Activated T-cell treated with anti-CD3 and anti-CD28 coated beads, Interleukin-2, amount 50 U/mL, for 24 hours (primary cell): ENCODE results near the gene ABCC11.
"Not testable (repeated sequence)": the region's sequence is repeated elsewhere in the genome, so short reads cannot be mapped to it uniquely, and the experiment has no call there.

Experiments
- DNase-seq: peaks from one replicate; pipeline ENCODE4 v3.0.0-alpha.2; 2020
- H3K27ac Mint-ChIP-seq: 2 replicates; pipeline ENCODE4 v1.8.0; 2020; ENCODE audit warnings: mild to moderate bottlenecking, mixed read lengths
- H3K27me3 Mint-ChIP-seq: 2 replicates; pipeline ENCODE4 v1.8.0; 2020; ENCODE audit warnings: mixed read lengths
- H3K36me3 Mint-ChIP-seq: 2 replicates; pipeline ENCODE4 v1.8.0; 2020; ENCODE audit warnings: low read depth, mixed read lengths
- H3K4me1 Mint-ChIP-seq: 2 replicates; pipeline ENCODE4 v1.8.0; 2020; ENCODE audit warnings: low read depth, mixed read lengths
- H3K4me3 Mint-ChIP-seq: 2 replicates; pipeline ENCODE4 v1.8.0; 2020; ENCODE audit warnings: mild to moderate bottlenecking, moderate library complexity, mixed read lengths
- H3K9me3 Mint-ChIP-seq: 2 replicates; pipeline ENCODE4 v1.8.0; 2020; ENCODE audit warnings: mixed read lengths

The ABCC11 gene

GRCh38 chr16:48201515-48202201 is 45.7 kb downstream of the ABCC11 start:
- Mint-ChIP-seq H3K36me3 (no peaks in the 10 kb centered on the region), H3K4me3 (no peak overlapping the region), H3K27me3 (peaks cover 13% of the 10 kb centered on the region), H3K4me1 (peaks cover 1% of the 10 kb centered on the region), H3K27ac (no peak overlapping the region), H3K9me3 (no peaks in the 10 kb centered on the region)
- DNase-seq = no peak

GRCh38 chr16:48197294-48197693 is 50.0 kb downstream of the ABCC11 start:
- Mint-ChIP-seq H3K4me1 (no peaks in the 10 kb centered on the region), H3K27me3 (no peaks in the 10 kb centered on the region), H3K9me3 (no peaks in the 10 kb centered on the region), H3K27ac (no peak overlapping the region), H3K4me3 (no peak overlapping the region), H3K36me3 (no peaks in the 10 kb centered on the region)
- no peak for DNase-seq

- H3K36me3 Mint-ChIP-seq = no peaks in the 10 kb centered on the region
- no peak overlapping the region for H3K4me3 Mint-ChIP-seq
- no peaks in the 10 kb centered on the region for H3K4me1 Mint-ChIP-seq
- H3K27me3 Mint-ChIP-seq = no peaks in the 10 kb centered on the region
- DNase-seq = no peak
- H3K9me3 Mint-ChIP-seq = no peaks in the 10 kb centered on the region
- H3K27ac Mint-ChIP-seq = no peak overlapping the region
These were observed 52.3 kb downstream of the ABCC11 start for GRCh38 chr16:48194828-48195556.

GRCh38 chr16:48193846-48194245 is 53.5 kb downstream of the ABCC11 start:
- no peak overlapping the region for H3K4me3 Mint-ChIP-seq
- H3K4me1 Mint-ChIP-seq = no peaks in the 10 kb centered on the region
- no peaks in the 10 kb centered on the region for H3K27me3 Mint-ChIP-seq
- no peaks in the 10 kb centered on the region for H3K36me3 Mint-ChIP-seq
- no peak overlapping the region for H3K27ac Mint-ChIP-seq
- DNase-seq = no peak
- no peaks in the 10 kb centered on the region for H3K9me3 Mint-ChIP-seq

GRCh38 chr16:48188449-48189102 is 58.8 kb downstream of the ABCC11 start:
- Mint-ChIP-seq H3K4me1 (peaks cover 8% of the 10 kb centered on the region), H3K9me3 (no peaks in the 10 kb centered on the region), H3K27ac (no peak overlapping the region), H3K36me3 (no peaks in the 10 kb centered on the region), H3K27me3 (no peaks in the 10 kb centered on the region), H3K4me3 (no peak overlapping the region)
- no peak for DNase-seq

GRCh38 chr16:48187779-48188178 is 59.6 kb downstream of the ABCC11 start:
- Mint-ChIP-seq H3K27ac (no peak overlapping the region), H3K27me3 (no peaks in the 10 kb centered on the region)

GRCh38 chr16:48184681-48185080 is 62.7 kb downstream of the ABCC11 start:
- no peak overlapping the region for H3K27ac Mint-ChIP-seq

More at GRCh38 chr16:48187779-48188178, 59.6 kb downstream of the ABCC11 start:
- Mint-ChIP-seq H3K9me3 (no peaks in the 10 kb centered on the region), H3K4me1 (peaks cover 8% of the 10 kb centered on the region), H3K4me3 (no peak overlapping the region), H3K36me3 (no peaks in the 10 kb centered on the region)
- no peak for DNase-seq

GRCh38 chr16:48182979-48183537 is 64.3 kb downstream of the ABCC11 start:
- H3K36me3 Mint-ChIP-seq = no peaks in the 10 kb centered on the region
- peaks cover 2% of the 10 kb centered on the region for H3K4me1 Mint-ChIP-seq
- no peak for DNase-seq
- H3K27ac Mint-ChIP-seq = no peak overlapping the region
- H3K9me3 Mint-ChIP-seq = no peaks in the 10 kb centered on the region
- no peaks in the 10 kb centered on the region for H3K27me3 Mint-ChIP-seq
- H3K4me3 Mint-ChIP-seq = no peak overlapping the region

More at GRCh38 chr16:48184681-48185080, 62.7 kb downstream of the ABCC11 start:
- Mint-ChIP-seq H3K36me3 (no peaks in the 10 kb centered on the region), H3K4me1 (peaks cover 8% of the 10 kb centered on the region), H3K4me3 (no peak overlapping the region), H3K27me3 (no peaks in the 10 kb centered on the region), H3K9me3 (no peaks in the 10 kb centered on the region)
- no peak for DNase-seq

- DNase-seq, H3K4me1 Mint-ChIP-seq, H3K4me3 Mint-ChIP-seq, H3K27ac Mint-ChIP-seq, H3K36me3 Mint-ChIP-seq, H3K27me3 Mint-ChIP-seq, H3K9me3 Mint-ChIP-seq: not testable (repeated sequence)
These were observed 65.4 kb downstream of the ABCC11 start for GRCh38 chr16:48181746-48182520.

- Mint-ChIP-seq H3K4me1 (peaks cover 2% of the 10 kb centered on the region), H3K36me3 (no peaks in the 10 kb centered on the region), H3K27me3 (peaks cover 5% of the 10 kb centered on the region), H3K4me3 (no peak overlapping the region), H3K9me3 (no peaks in the 10 kb centered on the region), H3K27ac (no peak overlapping the region)
- DNase-seq = no peak
These were observed 66.4 kb downstream of the ABCC11 start for GRCh38 chr16:48180868-48181480.

GRCh38 chr16:48176635-48177408 is 70.5 kb downstream of the ABCC11 start:
- H3K4me3 Mint-ChIP-seq = no peak overlapping the region
- H3K27me3 Mint-ChIP-seq = peaks cover 15% of the 10 kb centered on the region
- H3K36me3 Mint-ChIP-seq = no peaks in the 10 kb centered on the region
- H3K9me3 Mint-ChIP-seq = no peaks in the 10 kb centered on the region
- no peaks in the 10 kb centered on the region for H3K4me1 Mint-ChIP-seq
- H3K27ac Mint-ChIP-seq = no peak overlapping the region
- DNase-seq = no peak

GRCh38 chr16:48173889-48174288 is 73.5 kb downstream of the ABCC11 start:
- H3K27me3 Mint-ChIP-seq = peaks cover 15% of the 10 kb centered on the region
- H3K9me3 Mint-ChIP-seq = no peaks in the 10 kb centered on the region
- DNase-seq = no peak
- H3K36me3 Mint-ChIP-seq = no peaks in the 10 kb centered on the region
- no peaks in the 10 kb centered on the region for H3K4me1 Mint-ChIP-seq
- H3K27ac Mint-ChIP-seq = no peak overlapping the region
- H3K4me3 Mint-ChIP-seq = no peak overlapping the region

- no peak for DNase-seq
- H3K9me3 Mint-ChIP-seq = no peaks in the 10 kb centered on the region
- no peaks in the 10 kb centered on the region for H3K4me1 Mint-ChIP-seq
- no peak overlapping the region for H3K4me3 Mint-ChIP-seq
- no peak overlapping the region for H3K27ac Mint-ChIP-seq
- no peaks in the 10 kb centered on the region for H3K36me3 Mint-ChIP-seq
- H3K27me3 Mint-ChIP-seq = peaks cover 15% of the 10 kb centered on the region
These were observed 74.7 kb downstream of the ABCC11 start for GRCh38 chr16:48172682-48173081.
